T-cell (primary cell): Measurements from ENCODE around the gene MTHFD2L. TPM values are rescaled to one million over a fixed set of nuclear protein-coding genes. Genes with fewer than 3 reads are reported as not detected.

ENCODE experiments used
- ATAC-seq, 4 experiments: fragments of 200-7000 bp in 3 of 4; fragments of 150-1000 bp in 1 of 4; cut with Tn5 transposase; replicated peaks in 1 of 4; 1 replicate in 3 of 4; 2 replicates in 1 of 4; pipeline ENCODE4 v1.10.0; 2021; ENCODE audit warnings: moderate library complexity in 3 of 4, mild to moderate bottlenecking in 2 of 4, moderate number of reproducible peaks in 1 of 4
- CTCF ChIA-PET, 2 donors: fragments of 300-600 bp; sonication (Branson Sonifier 250); formaldehyde crosslinking; loops; one replicate each; lab custom pipeline; 2022; ENCODE audit warnings: antibody characterized with exemption in 2 of 2; lab: Charles Lee
- POLR2A ChIA-PET, 2 donors: fragments of 300-600 bp; sonication (Branson Sonifier 250); formaldehyde crosslinking; loops; one replicate each; lab custom pipeline; 2022; ENCODE audit warnings: antibody characterized with exemption in 2 of 2; lab: Charles Lee
- DNase-seq, 35 experiments: peaks; one replicate each; pipeline versions ENCODE4 v3.0.0 to v3.0.0-alpha.2; 2013 to 2023
- H3K27ac ChIP-seq: one replicate; pipeline ENCODE4 v1.5.1; 2013; ENCODE audit warnings: low read length
- H3K27me3 ChIP-seq, 2 experiments: replicated peaks in 1 of 2; 1 replicate in 1 of 2; 2 replicates in 1 of 2; pipeline versions ENCODE4 v1.6.1 to v1.7.0; 2013; ENCODE audit warnings: low read length in 1 of 2, mixed read lengths in 1 of 2; ENCODE audit not compliant: control insufficient read depth in 2 of 2, insufficient read depth in 2 of 2; ENCODE audit errors: extremely low read depth in 1 of 2
- H3K36me3 ChIP-seq, 2 donors: 1 replicate in 1 of 2; 2 replicates in 1 of 2; pipeline versions ENCODE4 v1.6.1 to v1.7.0; 2013; ENCODE audit warnings: low read length in 1 of 2; ENCODE audit not compliant: control insufficient read depth in 2 of 2, insufficient read depth in 1 of 2; ENCODE audit errors: extremely low read depth in 1 of 2
- H3K4me1 ChIP-seq, 2 experiments: 1 replicate in 1 of 2; 2 replicates in 1 of 2; pipeline versions ENCODE4 v1.6.1 to v1.7.0; 2013; ENCODE audit warnings: low read length in 2 of 2, mixed read lengths in 1 of 2; ENCODE audit not compliant: insufficient read depth in 2 of 2, control insufficient read depth in 1 of 2; ENCODE audit errors: extremely low read depth in 1 of 2
- H3K4me3 ChIP-seq, 2 donors: 1 replicate in 1 of 2; 2 replicates in 1 of 2; pipeline versions ENCODE4 v1.5.1 to v1.7.0; 2013; ENCODE audit warnings: mild to moderate bottlenecking in 2 of 2, low read length in 1 of 2, moderate library complexity in 1 of 2; ENCODE audit not compliant: control insufficient read depth in 1 of 2; ENCODE audit errors: extremely low read depth in 1 of 2
- H3K9me3 ChIP-seq: 2 replicates; pipeline ENCODE4 v1.7.0; 2013
- H3K27ac Mint-ChIP-seq, 2 donors: one replicate each; pipeline ENCODE4 v1.8.0; 2020 to 2021; ENCODE audit warnings: mild to moderate bottlenecking in 2 of 2, mixed read lengths in 2 of 2
- H3K27me3 Mint-ChIP-seq, 2 donors: one replicate each; pipeline ENCODE4 v1.8.0; 2021 to 2022; ENCODE audit warnings: mixed read lengths in 2 of 2
- H3K36me3 Mint-ChIP-seq: one replicate; pipeline ENCODE4 v1.8.0; 2021; ENCODE audit warnings: mixed read lengths
- H3K4me1 Mint-ChIP-seq, 3 donors: one replicate each; pipeline ENCODE4 v1.8.0; 2020 to 2022; ENCODE audit warnings: mixed read lengths in 3 of 3, mild to moderate bottlenecking in 1 of 3
- H3K4me3 Mint-ChIP-seq, 3 donors: one replicate each; pipeline ENCODE4 v1.8.0; 2020 to 2022; ENCODE audit warnings: mild to moderate bottlenecking in 3 of 3, mixed read lengths in 3 of 3, moderate library complexity in 3 of 3
- H3K9me3 Mint-ChIP-seq, 3 donors: one replicate each; pipeline ENCODE4 v1.8.0; 2020 to 2022; ENCODE audit warnings: mixed read lengths in 3 of 3
- WGBS: methylation state at CpG from one replicate; pipeline ENCODE4 v1.1.5; 2013; ENCODE audit warnings: missing lambda C conversion rate; ENCODE audit not compliant: insufficient coverage; 5-methylcytosine and 5-hydroxymethylcytosine counted together
- total RNA-seq, 35 experiments: library from RNA in 6 of 35; stranded (reverse) in 6 of 35; fragments of 120-200 nt in 1 of 35; gene quantifications; one replicate each; pipeline versions ENCODE4 v1.2.1 to v1.2.4 and lab custom pipeline; 2013 to 2026

MTHFD2L gene
- total RNA-seq, 5 donors from 2014 or later (not counting 1 experiment from before 2014, with no cell fraction given), result 7.2 to 9.8 (median 7.9) TPM

GRCh38 chr4:74283614-74284013 lies 125.7 kb downstream of the MTHFD2L start:
- CTCF ChIA-PET, result no interaction called here
- no peaks in the 10 kb centered on the region for H3K9me3 Mint-ChIP-seq
- no CpG with 5 or more reads among the region's 2 CpGs for WGBS

DNA sequence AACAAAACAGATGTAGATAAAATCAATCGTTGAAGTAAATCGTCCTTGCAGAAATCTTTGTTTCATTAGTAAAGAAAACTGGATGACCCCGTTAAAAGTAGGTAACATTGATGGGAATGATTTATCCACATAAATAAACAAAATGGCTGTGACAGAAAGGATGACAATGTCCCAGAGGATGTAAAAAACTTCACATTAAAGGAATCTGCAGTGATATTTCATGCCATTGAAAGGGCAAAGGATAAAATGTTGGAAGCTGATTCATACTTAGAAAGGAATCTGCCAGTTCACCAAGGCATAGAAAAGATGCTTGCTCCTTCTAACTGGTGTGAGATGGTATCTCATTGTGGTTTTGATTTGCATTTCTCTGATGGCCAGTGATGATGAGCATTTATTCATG lies 126.1 kb downstream of the MTHFD2L start:
- H3K4me1 Mint-ChIP-seq, result no peaks in the 10 kb centered on the region
- WGBS, result no CpG with 5 or more reads among the region's 3 CpGs
- H3K36me3 ChIP-seq, result peaks cover 0 to 2% of the 10 kb centered on the region in 2 donors
- H3K27me3 ChIP-seq, result no peaks in the 10 kb centered on the region
- no peaks in the 10 kb centered on the region for H3K27me3 Mint-ChIP-seq
- peaks cover 5% of the 10 kb centered on the region for H3K36me3 Mint-ChIP-seq
- ChIA-PET POLR2A (no interaction called here), CTCF (no interaction called here)
- no peak overlapping the region for H3K4me3 Mint-ChIP-seq
- H3K4me3 ChIP-seq, result no peak overlapping the region
- ATAC-seq (no peak), DNase-seq (no peak)
- no peaks in the 10 kb centered on the region for H3K9me3 ChIP-seq
- no peak overlapping the region for H3K27ac ChIP-seq
- H3K27ac Mint-ChIP-seq, result no peak overlapping the region
- H3K9me3 Mint-ChIP-seq, result no peaks in the 10 kb centered on the region
- no peaks in the 10 kb centered on the region for H3K4me1 ChIP-seq

More at GRCh38 chr4:74283614-74284013, 125.7 kb downstream of the MTHFD2L start:
- Histone ChIP-seq H3K27me3 (no peaks in the 10 kb centered on the region), H3K4me1 (no peaks in the 10 kb centered on the region), H3K27ac (no peak overlapping the region), H3K9me3 (no peaks in the 10 kb centered on the region), H3K4me3 (no peak overlapping the region), H3K36me3 (peaks cover 0 to 2% of the 10 kb centered on the region in 2 donors)
- H3K27me3 Mint-ChIP-seq, result no peaks in the 10 kb centered on the region
- ATAC-seq (no peak), DNase-seq (no peak)
- no peaks in the 10 kb centered on the region for H3K4me1 Mint-ChIP-seq
- POLR2A ChIA-PET, result no interaction called here
- H3K27ac Mint-ChIP-seq, result no peak overlapping the region
- H3K4me3 Mint-ChIP-seq, result no peak overlapping the region
- H3K36me3 Mint-ChIP-seq, result peaks cover 5% of the 10 kb centered on the region

GRCh38 chr4:74287164-74287563 lies 129.2 kb downstream of the MTHFD2L start:
- Mint-ChIP-seq H3K27me3 (no peaks in the 10 kb centered on the region), H3K27ac (no peak overlapping the region), H3K4me3 (no peak overlapping the region), H3K4me1 (no peaks in the 10 kb centered on the region), H3K36me3 (peaks cover 5% of the 10 kb centered on the region), H3K9me3 (no peaks in the 10 kb centered on the region)
- POLR2A ChIA-PET, result no interaction called here
- ATAC-seq (no peak), DNase-seq (no peak)
- Histone ChIP-seq H3K27me3 (no peaks in the 10 kb centered on the region), H3K36me3 (peaks cover 0 to 2% of the 10 kb centered on the region in 2 donors), H3K4me3 (no peak overlapping the region), H3K27ac (no peak overlapping the region), H3K9me3 (no peaks in the 10 kb centered on the region), H3K4me1 (no peaks in the 10 kb centered on the region)
- CTCF ChIA-PET, result no interaction called here
- 67% methylated on average over 1 of the region's 1 CpG for WGBS

DNA sequence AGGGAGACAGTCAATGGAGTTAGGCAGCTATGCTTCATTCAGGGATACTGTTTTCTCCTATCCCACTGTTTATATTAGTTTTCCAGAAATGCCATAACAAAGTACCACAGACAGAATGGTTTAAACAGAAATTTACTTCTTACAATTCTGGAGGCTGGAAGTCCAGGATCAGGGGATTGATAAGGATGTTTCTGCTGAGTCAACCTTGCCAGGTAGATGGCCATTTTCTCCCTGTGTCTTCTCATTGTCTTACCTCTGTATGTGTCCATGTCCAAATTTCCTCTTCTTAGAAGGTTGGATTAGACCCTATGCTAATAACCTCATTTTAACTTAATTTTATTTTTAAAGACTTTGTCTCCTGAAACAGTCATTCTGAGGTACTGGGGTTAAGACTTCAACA lies 129.9 kb downstream of the MTHFD2L start:
- Histone ChIP-seq H3K4me1 (no peaks in the 10 kb centered on the region), H3K9me3 (no peaks in the 10 kb centered on the region), H3K36me3 (peaks cover 0 to 2% of the 10 kb centered on the region in 2 donors), H3K4me3 (no peak overlapping the region), H3K27me3 (no peaks in the 10 kb centered on the region), H3K27ac (no peak overlapping the region)
- Mint-ChIP-seq H3K9me3 (no peaks in the 10 kb centered on the region), H3K36me3 (peaks cover 5% of the 10 kb centered on the region), H3K27ac (no peak overlapping the region), H3K4me3 (no peak overlapping the region), H3K4me1 (no peaks in the 10 kb centered on the region), H3K27me3 (no peaks in the 10 kb centered on the region)
- DNase-seq (no peak), ATAC-seq (no peak)
- ChIA-PET POLR2A (no interaction called here), CTCF (no interaction called here)

GRCh38 chr4:74291471-74291870 lies 133.6 kb downstream of the MTHFD2L start:
- Histone ChIP-seq H3K27ac (no peak overlapping the region), H3K36me3 (peaks cover 0 to 2% of the 10 kb centered on the region in 2 donors), H3K9me3 (no peaks in the 10 kb centered on the region), H3K4me3 (no peak overlapping the region), H3K27me3 (no peaks in the 10 kb centered on the region), H3K4me1 (no peaks in the 10 kb centered on the region)
- ATAC-seq (no peak), DNase-seq (no peak)
- WGBS, result no CpG with 5 or more reads among the region's 1 CpG
- Mint-ChIP-seq H3K27ac (no peak overlapping the region), H3K4me1 (no peaks in the 10 kb centered on the region), H3K9me3 (no peaks in the 10 kb centered on the region), H3K27me3 (no peaks in the 10 kb centered on the region), H3K4me3 (no peak overlapping the region), H3K36me3 (no peaks in the 10 kb centered on the region)
- ChIA-PET POLR2A (no interaction called here), CTCF (interaction anchor here (0.6 to 0.8 kb wide), 2 partner anchors 12 to 133 kb away, joined by 3 read pairs; no protein-coding TSS in a partner anchor)

DNA sequence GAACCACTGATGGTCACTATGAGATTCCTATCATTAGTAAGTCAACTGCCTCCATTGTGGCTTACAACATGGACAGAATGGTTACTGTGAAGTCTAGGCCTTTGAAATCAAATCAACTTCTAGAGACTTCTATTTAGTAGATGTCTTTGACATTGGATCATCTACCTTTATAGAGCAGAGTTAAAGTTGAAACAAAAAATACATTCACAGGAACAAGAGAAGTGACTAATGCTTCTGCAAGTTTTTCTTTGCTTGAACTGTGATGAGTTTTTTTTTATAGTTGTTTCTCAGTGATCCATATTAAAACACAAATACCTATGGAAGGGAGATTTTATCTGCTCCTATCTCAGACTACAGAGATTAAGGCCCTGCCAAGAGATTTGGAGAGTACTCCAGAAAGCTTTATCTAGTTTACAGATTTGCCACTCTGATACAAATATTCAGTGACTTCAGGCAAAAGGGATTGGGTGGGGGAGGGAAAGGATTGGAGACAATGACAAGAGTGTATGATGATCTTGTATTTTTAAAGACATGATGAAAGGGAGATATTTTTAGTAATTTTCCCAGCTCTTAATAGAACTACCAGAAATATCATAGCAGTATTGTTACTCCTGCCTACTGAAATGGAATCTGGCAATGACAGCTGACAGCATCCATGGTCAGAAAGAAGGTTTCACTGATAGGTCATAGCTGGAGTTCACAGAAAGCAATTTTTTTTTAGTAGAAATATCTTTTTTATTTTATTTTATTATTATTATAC lies 134.4 kb downstream of the MTHFD2L start:
- CTCF ChIA-PET, result no interaction called here

More for the DNA sequence above, 134.4 kb downstream of the MTHFD2L start:
- H3K36me3 ChIP-seq, result peaks cover 0 to 2% of the 10 kb centered on the region in 2 donors
- Mint-ChIP-seq H3K4me3 (no peak overlapping the region), H3K36me3 (no peaks in the 10 kb centered on the region), H3K4me1 (no peaks in the 10 kb centered on the region), H3K27ac (no peak overlapping the region), H3K9me3 (no peaks in the 10 kb centered on the region), H3K27me3 (no peaks in the 10 kb centered on the region)
- H3K4me3 ChIP-seq, result no peak overlapping the region
- H3K4me1 ChIP-seq, result no peaks in the 10 kb centered on the region
- ATAC-seq (no peak), DNase-seq (no peak)
- no peaks in the 10 kb centered on the region for H3K9me3 ChIP-seq
- no peak overlapping the region for H3K27ac ChIP-seq
- no peaks in the 10 kb centered on the region for H3K27me3 ChIP-seq
- POLR2A ChIA-PET, result no interaction called here
